Lower lobe of right lung (tissue), 2 donors: ENCODE results near the gene SLX9. TPM values are rescaled to one million over a fixed set of nuclear protein-coding genes. Genes with fewer than 3 reads are reported as not detected.
"Not testable (repeated sequence)": the region's sequence is repeated elsewhere in the genome, so short reads cannot be mapped to it uniquely, and the experiment has no call there.

Experiments
- ATAC-seq, 2 donors: fragments of 200-7000 bp; cut with Tn5 transposase; one replicate each; pipeline ENCODE4 v1.9.1; 2020 to 2022; ENCODE audit warnings: mild to moderate bottlenecking in 2 of 2, moderate library complexity in 2 of 2
- DNase-seq: peaks from one replicate; pipeline ENCODE4 v3.0.0-alpha.2; 2020
- H3K27ac ChIP-seq: fragments of 200-600 bp; one replicate; pipeline ENCODE4 v1.8.0; 2022
- H3K27me3 ChIP-seq: fragments of 200-600 bp; one replicate; pipeline ENCODE4 v1.8.0; 2022; ENCODE audit warnings: low read depth
- H3K36me3 ChIP-seq: fragments of 200-600 bp; one replicate; pipeline ENCODE4 v1.8.0; 2022; ENCODE audit warnings: mild to moderate bottlenecking
- H3K4me1 ChIP-seq: fragments of 200-600 bp; one replicate; pipeline ENCODE4 v1.8.0; 2022
- H3K4me3 ChIP-seq: fragments of 200-600 bp; one replicate; pipeline ENCODE4 v1.8.0; 2022; ENCODE audit warnings: mild to moderate bottlenecking
- H3K9me3 ChIP-seq: fragments of 200-600 bp; one replicate; pipeline ENCODE4 v1.8.0; 2022
- intact Hi-C: fragments of 100-400 bp; cut with DNase I; formaldehyde crosslinking; loops from one replicate; pipeline ENCODE4 v1.11.0; 2022
- total RNA-seq: library from RNA; stranded (reverse); fragmentation: NEBNext Ultra II Directional; extraction: Animal tissue kit (Norgen Biotek cat#: 25700); gene quantifications from one replicate; pipeline ENCODE4 v1.2.1, GENCODE V29; 2021
- TF ChIP-seq, protein P1 (sequence below): fragments of 200-600 bp; IDR thresholded peaks from one replicate; pipeline ENCODE4 v1.8.0; 2022; ENCODE audit warnings: antibody characterized with exemption, mild to moderate bottlenecking
- donor health status: DM: no; HTN: yes; CAD: no; lungs with severe emphysema.

The SLX9 gene
- total RNA-seq, 1 donor from 2014 or later = 15.7 TPM

DNA sequence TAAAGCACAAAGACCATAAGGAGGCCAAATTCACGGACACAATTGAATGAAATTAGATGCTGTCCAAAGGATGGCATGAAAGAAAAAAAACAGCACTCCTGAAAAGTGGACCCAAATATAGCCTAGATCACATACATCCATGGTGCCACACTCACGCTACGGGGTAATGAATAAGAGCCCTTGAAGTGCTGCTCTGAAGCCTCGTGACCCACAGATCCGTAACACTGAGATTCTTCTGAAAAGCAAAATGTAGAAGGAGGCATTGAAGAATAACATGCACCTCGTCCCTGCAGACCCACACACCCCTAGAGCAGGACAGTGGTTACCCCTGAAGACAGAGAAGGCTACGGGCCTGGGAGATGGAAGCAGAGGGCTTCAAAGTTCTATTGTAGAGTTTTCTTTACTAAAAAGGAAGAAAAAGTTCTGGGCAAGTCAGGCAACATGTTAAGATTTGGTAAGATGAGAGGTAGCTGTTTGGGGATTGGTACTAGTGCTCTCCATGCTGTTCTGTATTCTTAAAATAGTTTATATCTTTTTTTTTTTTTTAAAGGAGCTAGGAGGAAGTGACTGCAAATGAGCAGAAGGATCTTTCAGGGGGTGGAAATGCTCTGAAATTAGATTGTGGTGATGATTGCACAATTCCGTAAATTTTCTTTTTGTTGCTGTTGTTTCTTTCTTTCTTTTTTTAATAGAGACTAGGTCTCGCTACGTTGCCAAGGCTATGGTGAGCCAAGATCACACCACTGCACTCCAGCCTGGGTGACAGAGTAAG is 15.0 kb upstream of the SLX9 start:
- no peak overlapping the region for H3K4me3 ChIP-seq
- peak overlapping the region; percentile 38 for H3K27ac ChIP-seq
- ATAC-seq (peak; percentile 14 to 38), DNase-seq (peak; percentile 14)
- no peaks in the 10 kb centered on the region for H3K9me3 ChIP-seq
- peaks cover 61% of the 10 kb centered on the region for H3K4me1 ChIP-seq
- TF ChIP-seq, protein P1, sequence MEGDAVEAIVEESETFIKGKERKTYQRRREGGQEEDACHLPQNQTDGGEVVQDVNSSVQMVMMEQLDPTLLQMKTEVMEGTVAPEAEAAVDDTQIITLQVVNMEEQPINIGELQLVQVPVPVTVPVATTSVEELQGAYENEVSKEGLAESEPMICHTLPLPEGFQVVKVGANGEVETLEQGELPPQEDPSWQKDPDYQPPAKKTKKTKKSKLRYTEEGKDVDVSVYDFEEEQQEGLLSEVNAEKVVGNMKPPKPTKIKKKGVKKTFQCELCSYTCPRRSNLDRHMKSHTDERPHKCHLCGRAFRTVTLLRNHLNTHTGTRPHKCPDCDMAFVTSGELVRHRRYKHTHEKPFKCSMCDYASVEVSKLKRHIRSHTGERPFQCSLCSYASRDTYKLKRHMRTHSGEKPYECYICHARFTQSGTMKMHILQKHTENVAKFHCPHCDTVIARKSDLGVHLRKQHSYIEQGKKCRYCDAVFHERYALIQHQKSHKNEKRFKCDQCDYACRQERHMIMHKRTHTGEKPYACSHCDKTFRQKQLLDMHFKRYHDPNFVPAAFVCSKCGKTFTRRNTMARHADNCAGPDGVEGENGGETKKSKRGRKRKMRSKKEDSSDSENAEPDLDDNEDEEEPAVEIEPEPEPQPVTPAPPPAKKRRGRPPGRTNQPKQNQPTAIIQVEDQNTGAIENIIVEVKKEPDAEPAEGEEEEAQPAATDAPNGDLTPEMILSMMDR = no peak
- intact Hi-C loops = no loop called here
- H3K36me3 ChIP-seq = no peaks in the 10 kb centered on the region
- H3K27me3 ChIP-seq = peaks cover 19% of the 10 kb centered on the region

DNA sequence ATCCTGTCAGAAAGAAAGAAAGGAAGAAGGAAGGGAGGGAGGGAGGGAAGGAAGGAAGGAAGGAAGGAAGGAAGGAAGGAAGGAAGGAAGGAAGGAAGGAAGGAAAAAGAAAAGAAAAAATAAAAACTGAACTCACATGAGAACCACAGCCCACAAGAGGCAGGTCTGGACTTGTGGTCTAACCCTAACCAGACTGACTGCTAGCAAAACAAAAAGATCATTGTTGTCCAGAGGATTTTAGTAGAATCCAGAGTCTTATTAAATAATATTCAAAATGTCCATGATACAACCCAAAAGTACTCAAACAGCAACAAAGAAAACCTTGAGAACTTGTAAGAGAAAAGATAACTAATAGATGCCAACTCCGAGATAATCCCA is 14.5 kb upstream of the SLX9 start:
- no peaks in the 10 kb centered on the region for H3K9me3 ChIP-seq
- peaks cover 18% of the 10 kb centered on the region for H3K27me3 ChIP-seq
- no peak for DNase-seq
- peaks cover 61% of the 10 kb centered on the region for H3K4me1 ChIP-seq
- intact Hi-C loops = no loop called here
- no peak for ATAC-seq
- H3K4me3 ChIP-seq = no peak overlapping the region
- H3K27ac ChIP-seq = no peak overlapping the region
- TF ChIP-seq, protein P1 = no peak
- no peaks in the 10 kb centered on the region for H3K36me3 ChIP-seq

DNA sequence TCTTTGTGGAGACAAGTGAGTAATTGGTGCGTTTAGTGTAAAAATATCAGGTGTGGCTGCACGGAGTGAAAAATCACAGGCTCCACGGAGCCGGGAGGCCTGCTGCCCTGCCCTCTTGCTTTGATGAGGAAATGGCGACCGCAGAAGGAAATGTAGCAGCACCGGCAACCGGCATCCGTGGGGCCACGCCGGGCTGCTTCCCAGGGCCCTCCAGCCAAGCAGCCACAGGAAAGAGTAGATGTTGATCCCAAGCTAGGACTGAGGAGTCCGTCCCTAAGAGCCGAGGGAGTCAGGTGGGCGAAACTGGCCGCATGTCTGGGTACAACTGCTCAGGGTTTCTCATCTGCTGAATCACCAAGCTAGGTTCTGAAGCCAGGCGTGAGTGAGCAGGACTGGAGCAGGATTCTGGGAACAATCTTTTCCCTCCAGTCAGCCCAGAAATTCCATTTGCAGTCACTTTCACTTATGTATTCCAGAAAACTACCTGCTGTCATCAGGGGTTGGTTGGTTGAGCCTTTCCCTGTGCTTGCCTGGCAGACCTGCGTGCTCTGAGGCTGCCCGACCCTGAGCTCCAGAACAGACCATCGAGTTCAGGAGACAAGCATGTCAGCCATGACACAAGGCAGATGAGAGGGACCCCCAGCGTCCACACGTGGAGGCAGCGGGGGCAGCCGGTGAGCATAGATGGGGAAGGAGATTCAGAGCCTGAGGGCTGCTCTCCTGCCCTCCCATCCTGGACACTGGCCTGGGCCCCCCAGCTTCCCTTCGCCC is 13.3 kb upstream of the SLX9 start:
- ATAC-seq (no peak), DNase-seq (peak; percentile 48)
- H3K27ac ChIP-seq = peak overlapping the region; percentile 46
- H3K4me3 ChIP-seq = no peak overlapping the region
- H3K4me1 ChIP-seq = peaks cover 66% of the 10 kb centered on the region
- intact Hi-C loops = no loop called here
- no peaks in the 10 kb centered on the region for H3K36me3 ChIP-seq
- no peaks in the 10 kb centered on the region for H3K9me3 ChIP-seq
- peaks cover 22% of the 10 kb centered on the region for H3K27me3 ChIP-seq
- TF ChIP-seq, protein P1 = no peak

DNA sequence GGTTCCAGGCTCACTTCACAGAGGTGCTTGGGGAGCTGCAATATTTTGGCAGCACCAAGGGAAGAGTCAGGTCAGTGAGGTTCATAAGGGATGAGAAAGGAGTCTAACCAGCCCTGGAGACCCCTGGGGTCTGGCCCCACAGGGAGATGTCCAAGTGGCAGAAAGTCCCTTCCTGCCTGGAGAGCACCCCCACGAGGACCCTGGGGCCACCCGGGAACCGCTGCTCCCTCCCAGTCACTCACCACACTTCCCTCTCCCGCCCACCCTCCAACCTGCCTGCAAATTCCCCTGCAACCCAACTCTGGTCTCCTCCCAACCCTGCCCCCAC is 12.6 kb upstream of the SLX9 start:
- Histone ChIP-seq H3K9me3 (no peaks in the 10 kb centered on the region), H3K4me3 (no peak overlapping the region), H3K4me1 (peaks cover 73% of the 10 kb centered on the region), H3K36me3 (no peaks in the 10 kb centered on the region), H3K27ac (peak overlapping the region; percentile 46), H3K27me3 (peaks cover 29% of the 10 kb centered on the region)
- no peak for ATAC-seq
- TF ChIP-seq, protein P1 = no peak
- intact Hi-C loops = no loop called here
- no peak for DNase-seq

DNA sequence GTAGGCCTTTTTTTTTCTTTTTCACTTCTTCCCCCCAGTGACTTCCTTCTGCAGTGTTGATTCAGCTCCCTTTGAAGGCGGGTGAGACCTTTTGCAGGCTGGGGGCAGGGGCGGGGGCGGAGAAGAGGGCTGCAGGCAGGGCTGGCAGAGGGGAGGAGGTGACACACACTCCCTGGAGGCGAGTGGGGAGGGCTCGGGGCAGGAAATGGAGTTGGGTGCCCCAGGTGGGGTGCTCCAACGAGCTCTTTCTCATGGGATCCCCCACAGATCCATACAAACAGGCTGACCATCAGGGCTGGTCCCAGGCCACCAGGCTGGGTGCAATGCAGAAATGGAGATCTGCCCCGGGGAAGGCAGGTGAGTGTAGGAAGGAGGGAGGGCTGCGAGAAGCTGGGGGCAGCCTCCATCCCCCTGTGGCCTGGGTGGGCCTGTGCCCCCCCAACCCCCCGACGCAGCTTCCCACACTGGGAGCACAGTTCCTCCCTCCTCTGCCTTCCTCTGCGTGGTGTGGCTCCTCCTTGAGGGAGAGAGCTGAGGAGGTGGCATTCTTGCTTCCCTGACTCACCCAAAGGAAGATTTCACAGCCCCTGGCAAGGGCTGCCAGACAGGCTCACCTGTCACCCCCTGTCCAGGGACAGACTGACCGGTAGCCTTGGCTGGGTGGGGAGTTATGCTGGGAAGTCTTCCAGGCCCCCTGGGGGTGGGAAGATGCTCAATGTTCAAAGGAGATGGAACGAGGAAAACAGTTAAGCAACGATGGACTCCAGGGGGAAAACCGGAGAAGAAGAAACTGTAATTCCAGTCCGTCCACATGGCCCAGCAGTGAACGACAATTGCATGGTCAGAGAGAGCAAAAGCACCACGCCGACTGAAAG is 12.0 kb upstream of the SLX9 start:
- Histone ChIP-seq H3K4me1 (peaks cover 79% of the 10 kb centered on the region), H3K27ac (peak overlapping the region; percentile 67), H3K36me3 (no peaks in the 10 kb centered on the region), H3K27me3 (peaks cover 35% of the 10 kb centered on the region), H3K9me3 (no peaks in the 10 kb centered on the region), H3K4me3 (peak overlapping the region; percentile 35)
- ATAC-seq (peak; percentile 57 to 65), DNase-seq (peak; percentile 68)
- TF ChIP-seq, protein P1 = no peak
- intact Hi-C loops = no loop called here

DNA sequence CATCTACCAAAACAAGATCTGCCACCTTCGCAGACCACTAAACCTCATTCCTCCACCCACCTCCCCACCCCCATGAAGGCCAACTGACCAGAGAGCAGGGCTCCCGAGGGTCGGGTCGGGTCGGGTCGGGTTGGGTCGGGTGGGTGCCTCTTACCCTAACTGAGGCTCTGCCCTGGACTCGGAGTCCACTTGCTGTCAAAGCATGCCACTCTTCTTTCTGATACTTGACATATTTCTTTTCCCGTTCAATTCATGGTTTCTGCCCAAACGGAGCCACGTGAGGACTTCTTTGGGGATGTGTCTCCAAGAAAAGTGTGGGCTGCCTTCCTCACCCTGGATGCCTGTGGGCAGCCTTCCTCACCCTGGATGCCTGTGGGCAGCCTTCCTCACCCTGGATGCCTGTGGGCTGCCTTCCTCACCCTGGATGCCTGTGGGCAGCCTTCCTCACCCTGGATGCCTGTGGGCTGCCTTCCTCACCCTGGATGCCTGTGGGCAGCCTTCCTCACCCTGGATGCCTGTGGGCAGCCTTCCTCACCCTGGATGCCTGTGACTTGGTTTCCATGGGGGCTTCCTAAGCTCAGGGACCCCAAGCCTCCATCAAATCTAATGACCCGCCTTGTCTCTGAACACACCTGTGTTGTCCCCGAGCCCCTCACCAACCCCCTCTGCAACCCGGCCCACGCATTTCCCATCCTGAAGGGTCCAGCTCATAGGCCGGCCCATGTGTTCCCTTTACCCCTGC is 11.2 kb upstream of the SLX9 start:
- peak; percentile 25 for DNase-seq
- intact Hi-C loops, H3K9me3 ChIP-seq, H3K36me3 ChIP-seq, H3K27ac ChIP-seq, ATAC-seq: not testable (repeated sequence)
- peak overlapping the region; percentile 35 for H3K4me3 ChIP-seq
- H3K4me1 ChIP-seq = peaks cover 83% of the 10 kb centered on the region
- peaks cover 44% of the 10 kb centered on the region for H3K27me3 ChIP-seq
